ENCODE measurements around the gene SUFU. TPM values are rescaled to one million over a fixed set of nuclear protein-coding genes. Genes with fewer than 3 reads are reported as not detected.

Gene SUFU
- total and polyA plus RNA-seq, 4 donors = 1.8 to 3.8 (median 2.9) TPM

GRCh38 chr10:102674566-102674965 is 170.8 kb downstream of the SUFU start:
- H3K4me3 ChIP-seq (ENCODE audit: low read depth in 1 of 3, low read length in 3 of 3) = no peak overlapping the region
- whole genome bisulfite sequencing = 61% methylated on average over 2 of the region's 2 CpGs
- no peak overlapping the region for H3K9ac ChIP-seq (ENCODE audit: low read depth in 1 of 2, low read length in 2 of 2)
- H3K27ac ChIP-seq (ENCODE audit: low read depth in 1 of 2, low read length in 2 of 2) = peak overlapping the region; percentile 5 to 59
- no peaks in the 10 kb centered on the region for H3K36me3 ChIP-seq (ENCODE audit: control insufficient read depth in 4 of 4, insufficient read depth in 3 of 4, low read depth in 1 of 4, low read length in 3 of 4)
- H3K9me3 ChIP-seq (ENCODE audit: control insufficient read depth in 4 of 4, low read length in 3 of 4) = no peaks in the 10 kb centered on the region
- peaks cover 6 to 24% (median 14%) of the 10 kb centered on the region in 4 donors for H3K4me1 ChIP-seq (ENCODE audit: control insufficient read depth in 4 of 4, insufficient read depth in 4 of 4, low read length in 3 of 4)
- TF ChIP-seq JUND (IDR thresholded peaks at IDR 0.05) (no peak), YY1 (IDR thresholded peaks at IDR 0.05) (no peak), FOXA2 (IDR thresholded peaks at IDR 0.05) (no peak)
- DNase-seq (ENCODE audit: low spot score) = no peak
- H3K27me3 ChIP-seq (ENCODE audit: control insufficient read depth in 4 of 4, insufficient read depth in 4 of 4, low read length in 3 of 4) = no peaks in the 10 kb centered on the region

GRCh38 chr10:102675011-102675665 is 171.4 kb downstream of the SUFU start:
- DNase-seq (ENCODE audit: low spot score) = no peak
- Histone ChIP-seq H3K4me1 (ENCODE audit: control insufficient read depth in 4 of 4, insufficient read depth in 4 of 4, low read length in 3 of 4) (peaks cover 6 to 24% (median 14%) of the 10 kb centered on the region in 4 donors), H3K9ac (ENCODE audit: low read depth in 1 of 2, low read length in 2 of 2) (no peak overlapping the region), H3K4me3 (ENCODE audit: low read depth in 1 of 3, low read length in 3 of 3) (no peak overlapping the region), H3K27me3 (ENCODE audit: control insufficient read depth in 4 of 4, insufficient read depth in 4 of 4, low read length in 3 of 4) (no peaks in the 10 kb centered on the region), H3K36me3 (ENCODE audit: control insufficient read depth in 4 of 4, insufficient read depth in 3 of 4, low read depth in 1 of 4, low read length in 3 of 4) (no peaks in the 10 kb centered on the region), H3K27ac (ENCODE audit: low read depth in 1 of 2, low read length in 2 of 2) (peak overlapping the region in 1 of 2 donors; percentile 20), H3K9me3 (ENCODE audit: control insufficient read depth in 4 of 4, low read length in 3 of 4) (no peaks in the 10 kb centered on the region)
- 78% methylated on average over 8 of the region's 8 CpGs for WGBS
- TF ChIP-seq, protein P1, sequence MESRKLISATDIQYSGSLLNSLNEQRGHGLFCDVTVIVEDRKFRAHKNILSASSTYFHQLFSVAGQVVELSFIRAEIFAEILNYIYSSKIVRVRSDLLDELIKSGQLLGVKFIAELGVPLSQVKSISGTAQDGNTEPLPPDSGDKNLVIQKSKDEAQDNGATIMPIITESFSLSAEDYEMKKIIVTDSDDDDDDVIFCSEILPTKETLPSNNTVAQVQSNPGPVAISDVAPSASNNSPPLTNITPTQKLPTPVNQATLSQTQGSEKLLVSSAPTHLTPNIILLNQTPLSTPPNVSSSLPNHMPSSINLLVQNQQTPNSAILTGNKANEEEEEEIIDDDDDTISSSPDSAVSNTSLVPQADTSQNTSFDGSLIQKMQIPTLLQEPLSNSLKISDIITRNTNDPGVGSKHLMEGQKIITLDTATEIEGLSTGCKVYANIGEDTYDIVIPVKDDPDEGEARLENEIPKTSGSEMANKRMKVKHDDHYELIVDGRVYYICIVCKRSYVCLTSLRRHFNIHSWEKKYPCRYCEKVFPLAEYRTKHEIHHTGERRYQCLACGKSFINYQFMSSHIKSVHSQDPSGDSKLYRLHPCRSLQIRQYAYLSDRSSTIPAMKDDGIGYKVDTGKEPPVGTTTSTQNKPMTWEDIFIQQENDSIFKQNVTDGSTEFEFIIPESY (IDR thresholded peaks at IDR 0.05) = no peak
- TF ChIP-seq FOXA1 (IDR thresholded peaks at IDR 0.05) (no peak), GABPA (IDR thresholded peaks at IDR 0.05 in 1 of 2, conservative IDR thresholded peaks at IDR 0.05 in 1 of 2) (no peak)

- peak in 1 of 2 donors; percentile 29 for TF ChIP-seq RAD21 (IDR thresholded peaks at IDR 0.05)
- TF ChIP-seq HNF4A (conservative IDR thresholded peaks at IDR 0.05) = no peak
- no peak for TF ChIP-seq JUND (IDR thresholded peaks at IDR 0.05)
- TF ChIP-seq, protein P2, sequence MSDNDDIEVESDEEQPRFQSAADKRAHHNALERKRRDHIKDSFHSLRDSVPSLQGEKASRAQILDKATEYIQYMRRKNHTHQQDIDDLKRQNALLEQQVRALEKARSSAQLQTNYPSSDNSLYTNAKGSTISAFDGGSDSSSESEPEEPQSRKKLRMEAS (IDR thresholded peaks at IDR 0.05) = no peak
- TF ChIP-seq CTCF (IDR thresholded peaks at IDR 0.05; ENCODE audit: low read depth, low read length, missing input control) = no peak
- no peak for TF ChIP-seq NR2F2 (IDR thresholded peaks at IDR 0.05)
- TF ChIP-seq, protein P1 (IDR thresholded peaks at IDR 0.05) = no peak
- TF ChIP-seq FOXA2 (IDR thresholded peaks at IDR 0.05) = no peak
- TF ChIP-seq ATF3 (IDR thresholded peaks at IDR 0.05) = no peak
- Histone ChIP-seq H3K36me3 (ENCODE audit: control insufficient read depth in 4 of 4, insufficient read depth in 3 of 4, low read depth in 1 of 4, low read length in 3 of 4) (no peaks in the 10 kb centered on the region), H3K9ac (ENCODE audit: low read depth in 1 of 2, low read length in 2 of 2) (no peak overlapping the region), H3K4me1 (ENCODE audit: control insufficient read depth in 4 of 4, insufficient read depth in 4 of 4, low read length in 3 of 4) (peaks cover 6 to 24% (median 14%) of the 10 kb centered on the region in 4 donors), H3K4me3 (ENCODE audit: low read depth in 1 of 3, low read length in 3 of 3) (no peak overlapping the region), H3K9me3 (ENCODE audit: control insufficient read depth in 4 of 4, low read length in 3 of 4) (no peaks in the 10 kb centered on the region), H3K27ac (ENCODE audit: low read depth in 1 of 2, low read length in 2 of 2) (peak overlapping the region; percentile 20 to 58), H3K27me3 (ENCODE audit: control insufficient read depth in 4 of 4, insufficient read depth in 4 of 4, low read length in 3 of 4) (no peaks in the 10 kb centered on the region)
- WGBS = 59% methylated on average over 16 of the region's 16 CpGs
- DNase-seq (ENCODE audit: low spot score) = no peak
These were observed 172.1 kb downstream of the SUFU start for GRCh38 chr10:102675666-102676533.
